RWPE2 (cell line): ENCODE results near the gene ZNF681.
"Not testable (repeated sequence)": the region's sequence is repeated elsewhere in the genome, so short reads cannot be mapped to it uniquely, and the experiment has no call there.

Source experiments
- ATAC-seq: fragments of 200-7000 bp; cut with Tn5 transposase; 3 replicates; pipeline ENCODE4 v1.9.1; 2021; ENCODE audit warnings: low read depth
- DNase-seq: peaks from one replicate; pipeline ENCODE4 v3.0.0-alpha.2; 2020; ENCODE audit warnings: low spot score
- H3K27ac ChIP-seq: fragments of 450-650 bp; 2 replicates; pipeline ENCODE4 v1.5.1; 2017; ENCODE audit warnings: mild to moderate bottlenecking; ENCODE audit not compliant: poor library complexity, severe bottlenecking
- H3K27me3 ChIP-seq: fragments of 250-450 bp; sonication (Bioruptor Pico); 2 replicates; pipeline ENCODE4 v1.5.1; 2021; ENCODE audit warnings: mild to moderate bottlenecking, moderate library complexity; ENCODE audit not compliant: insufficient read depth, poor library complexity, severe bottlenecking
- H3K36me3 ChIP-seq: fragments of 250-450 bp; sonication (Bioruptor Pico); 2 replicates; pipeline ENCODE4 v1.5.1; 2020; ENCODE audit warnings: low read depth, mild to moderate bottlenecking, moderate library complexity
- H3K4me1 ChIP-seq: fragments of 250-450 bp; sonication (Bioruptor Pico); 2 replicates; pipeline ENCODE4 v1.5.1; 2021; ENCODE audit warnings: mild to moderate bottlenecking, moderate library complexity; ENCODE audit not compliant: insufficient read depth, poor library complexity, severe bottlenecking
- H3K4me3 ChIP-seq: fragments of 250-450 bp; sonication (Bioruptor Pico); 2 replicates; pipeline ENCODE4 v1.5.1; 2021; ENCODE audit warnings: mild to moderate bottlenecking, moderate library complexity; ENCODE audit not compliant: severe bottlenecking
- H3K9me3 ChIP-seq: fragments of 250-450 bp; sonication (Bioruptor Pico); 2 replicates; pipeline ENCODE4 v1.5.1; 2021; ENCODE audit warnings: mild to moderate bottlenecking, moderate library complexity; ENCODE audit not compliant: severe bottlenecking
- TF ChIP-seq, protein P1 (sequence below): fragments of 450-650 bp; IDR thresholded peaks from one replicate; pipeline ENCODE4 v1.5.1; 2017; ENCODE audit warnings: mild to moderate bottlenecking, moderate library complexity; ENCODE audit not compliant: poor library complexity, severe bottlenecking

Gene ZNF681

DNA sequence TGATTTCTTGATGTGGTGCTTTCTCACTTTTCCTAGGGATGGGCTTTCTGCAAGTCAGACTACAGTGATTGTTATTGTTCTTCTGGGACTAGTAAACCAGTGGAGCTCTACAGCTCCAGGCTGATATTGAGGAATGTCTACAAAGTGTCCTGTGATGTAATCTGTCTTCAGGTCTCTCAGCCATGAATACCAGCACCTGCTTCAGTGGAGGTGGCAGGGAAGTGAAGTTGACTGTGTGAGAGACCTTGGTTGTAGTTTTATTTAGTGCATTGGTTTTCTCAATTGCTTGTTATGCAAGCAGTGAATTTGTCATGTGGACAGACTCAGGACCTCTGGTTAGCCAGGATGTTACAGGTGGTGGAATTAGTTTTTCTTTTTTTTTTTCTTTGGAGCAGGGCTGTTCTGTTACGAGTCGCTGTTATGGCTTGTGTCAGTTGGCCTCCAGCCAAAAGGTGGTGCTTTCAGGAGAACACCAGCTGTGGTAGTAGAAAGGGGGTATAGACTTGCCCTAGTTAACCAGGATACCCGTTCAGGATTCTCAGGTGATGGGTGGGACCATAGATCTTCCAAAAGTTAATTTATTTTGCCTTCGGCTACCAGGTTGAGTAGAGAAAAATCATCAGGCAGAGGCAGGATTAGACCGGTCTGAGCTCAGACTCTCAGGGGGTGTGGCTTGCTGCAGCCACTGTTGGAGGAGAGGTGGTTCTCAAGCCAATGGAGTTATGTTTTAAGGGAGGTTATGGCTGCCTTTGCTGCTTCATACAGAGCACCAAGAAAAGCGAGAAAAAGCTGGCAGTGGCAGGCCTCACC, 59.8 kb downstream of the ZNF681 start:
- Histone ChIP-seq H3K4me3 (no peak overlapping the region), H3K9me3 (no peaks in the 10 kb centered on the region), H3K27ac (peak overlapping the region; percentile 55), H3K27me3 (no peaks in the 10 kb centered on the region), H3K4me1 (peaks cover 14% of the 10 kb centered on the region), H3K36me3 (no peaks in the 10 kb centered on the region)
- DNase-seq: no peak
- ATAC-seq: peak; percentile 68
- TF ChIP-seq, protein P1, sequence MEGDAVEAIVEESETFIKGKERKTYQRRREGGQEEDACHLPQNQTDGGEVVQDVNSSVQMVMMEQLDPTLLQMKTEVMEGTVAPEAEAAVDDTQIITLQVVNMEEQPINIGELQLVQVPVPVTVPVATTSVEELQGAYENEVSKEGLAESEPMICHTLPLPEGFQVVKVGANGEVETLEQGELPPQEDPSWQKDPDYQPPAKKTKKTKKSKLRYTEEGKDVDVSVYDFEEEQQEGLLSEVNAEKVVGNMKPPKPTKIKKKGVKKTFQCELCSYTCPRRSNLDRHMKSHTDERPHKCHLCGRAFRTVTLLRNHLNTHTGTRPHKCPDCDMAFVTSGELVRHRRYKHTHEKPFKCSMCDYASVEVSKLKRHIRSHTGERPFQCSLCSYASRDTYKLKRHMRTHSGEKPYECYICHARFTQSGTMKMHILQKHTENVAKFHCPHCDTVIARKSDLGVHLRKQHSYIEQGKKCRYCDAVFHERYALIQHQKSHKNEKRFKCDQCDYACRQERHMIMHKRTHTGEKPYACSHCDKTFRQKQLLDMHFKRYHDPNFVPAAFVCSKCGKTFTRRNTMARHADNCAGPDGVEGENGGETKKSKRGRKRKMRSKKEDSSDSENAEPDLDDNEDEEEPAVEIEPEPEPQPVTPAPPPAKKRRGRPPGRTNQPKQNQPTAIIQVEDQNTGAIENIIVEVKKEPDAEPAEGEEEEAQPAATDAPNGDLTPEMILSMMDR: no peak

GRCh38 chr19:23692937-23693336, 65.8 kb downstream of the ZNF681 start:
- not testable (repeated sequence) for H3K4me3 ChIP-seq, ATAC-seq, H3K9me3 ChIP-seq, DNase-seq, H3K27ac ChIP-seq, H3K36me3 ChIP-seq, H3K27me3 ChIP-seq, H3K4me1 ChIP-seq
